DMS79 treated with DMSO at 0.1 percent for 48 hours (cell line): ENCODE measurements around the gene HOXA4.

Experiments used
- DNase-seq: peaks from one replicate; lab custom pipeline; 2025; lab: John Stamatoyannopoulos, UW

HOXA4 gene

GRCh38 chr7:27132214-27132613 is 1.7 kb upstream of the HOXA4 start:
- no peak for DNase-seq

- no peak for DNase-seq
Measured at GRCh38 chr7:27131390-27131819, 848 bp upstream of the HOXA4 start.

GRCh38 chr7:27129729-27130539 is 623 bp downstream of the HOXA4 start:
- DNase-seq = no peak

GRCh38 chr7:27128776-27129728 is 1.5 kb downstream of the HOXA4 start:
- DNase-seq = no peak

GRCh38 chr7:27128034-27128433 is 2.5 kb downstream of the HOXA4 start:
- DNase-seq = peak; percentile 93

- DNase-seq = no peak
Measured at GRCh38 chr7:27126596-27127327, 3.8 kb downstream of the HOXA4 start.

- peak; percentile 42 for DNase-seq
Measured at GRCh38 chr7:27125986-27126394, 4.6 kb downstream of the HOXA4 start.

GRCh38 chr7:27124902-27125689 is 5.5 kb downstream of the HOXA4 start:
- no peak for DNase-seq

GRCh38 chr7:27124096-27124901 is 6.3 kb downstream of the HOXA4 start:
- DNase-seq = no peak

- no peak for DNase-seq
Measured at GRCh38 chr7:27123477-27124053, 7.0 kb downstream of the HOXA4 start.

- DNase-seq = no peak
Measured at GRCh38 chr7:27123007-27123476, 7.5 kb downstream of the HOXA4 start.

- no peak for DNase-seq
Measured at GRCh38 chr7:27122077-27122910, 8.3 kb downstream of the HOXA4 start.

GRCh38 chr7:27121684-27122076 is 8.9 kb downstream of the HOXA4 start:
- DNase-seq = no peak

GRCh38 chr7:27119412-27119911 is 11.1 kb downstream of the HOXA4 start:
- no peak for DNase-seq

- no peak for DNase-seq
Measured at GRCh38 chr7:27118580-27118979, 12.0 kb downstream of the HOXA4 start.

- no peak for DNase-seq
Measured at GRCh38 chr7:27117887-27118491, 12.6 kb downstream of the HOXA4 start.

GRCh38 chr7:27116962-27117886 is 13.3 kb downstream of the HOXA4 start:
- DNase-seq = no peak
